Measurements from ENCODE around the gene PPP1R18.
"Not testable (repeated sequence)": the region's sequence is repeated elsewhere in the genome, so short reads cannot be mapped to it uniquely, and the experiment has no call there.

Gene PPP1R18

DNA sequence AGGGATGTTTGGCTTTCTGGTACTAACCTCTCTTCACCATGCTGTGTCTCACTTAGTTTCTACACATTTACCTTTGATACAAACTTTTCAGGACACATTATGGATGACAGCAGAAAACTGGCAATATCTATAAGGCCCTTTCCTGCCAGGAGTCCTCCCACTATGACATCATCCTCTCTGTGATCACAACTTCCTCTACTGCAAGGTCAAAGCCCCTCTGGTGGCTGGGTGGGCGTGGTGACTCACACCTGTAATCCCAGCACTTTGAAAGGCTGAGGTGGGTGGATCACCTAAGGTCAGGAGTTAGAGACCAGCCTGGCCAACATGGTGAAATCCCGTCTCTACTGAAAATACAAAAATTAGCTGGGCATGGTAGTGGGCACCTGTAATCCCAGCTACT, 20.1 kb downstream of the PPP1R18 start:
- not testable (repeated sequence) for DNase-seq (ENCODE audit: low read depth)

DNA sequence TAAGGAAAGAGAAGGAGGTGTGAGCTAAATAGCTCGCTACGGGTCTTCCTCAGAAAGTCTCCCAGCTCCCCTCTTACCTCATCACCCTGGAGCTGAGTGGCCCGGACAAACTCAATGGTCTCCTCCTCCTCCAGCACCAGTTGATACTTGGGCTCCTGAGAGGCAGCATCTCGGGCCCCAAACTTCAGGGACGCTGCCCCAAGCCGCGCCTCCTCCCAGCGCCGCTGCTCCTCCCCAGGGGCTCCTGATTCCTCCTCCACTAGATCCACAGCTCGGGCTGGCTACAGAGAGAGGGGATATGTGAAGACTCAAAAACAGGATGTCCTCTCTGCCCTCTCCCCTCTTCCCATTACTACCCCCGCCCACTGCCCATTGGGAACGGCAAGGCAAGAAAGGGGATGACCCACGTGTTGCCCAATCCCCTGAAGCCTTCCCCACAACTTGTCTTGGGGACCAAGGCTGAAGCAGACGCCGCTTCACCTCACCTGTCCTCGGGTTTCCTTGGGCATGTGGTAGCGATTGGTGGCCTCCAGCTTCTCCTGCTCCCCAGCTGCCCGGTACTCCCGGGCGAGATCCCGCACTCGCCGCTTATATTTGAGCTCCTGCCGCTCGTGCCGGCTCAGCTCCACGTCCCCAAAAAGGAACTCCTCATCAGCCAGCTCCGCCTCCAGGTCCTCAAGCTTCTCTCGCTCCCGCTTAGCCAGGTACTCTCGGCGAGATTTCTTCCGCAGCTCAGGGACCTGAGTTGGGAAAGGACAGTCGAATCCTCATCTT, 21.3 kb downstream of the PPP1R18 start:
- no peak for DNase-seq (ENCODE audit: low read depth)

GRCh38 chr6:30657922-30658321, 28.5 kb downstream of the PPP1R18 start:
- DNase-seq (ENCODE audit: low read depth): not testable (repeated sequence)

DNA sequence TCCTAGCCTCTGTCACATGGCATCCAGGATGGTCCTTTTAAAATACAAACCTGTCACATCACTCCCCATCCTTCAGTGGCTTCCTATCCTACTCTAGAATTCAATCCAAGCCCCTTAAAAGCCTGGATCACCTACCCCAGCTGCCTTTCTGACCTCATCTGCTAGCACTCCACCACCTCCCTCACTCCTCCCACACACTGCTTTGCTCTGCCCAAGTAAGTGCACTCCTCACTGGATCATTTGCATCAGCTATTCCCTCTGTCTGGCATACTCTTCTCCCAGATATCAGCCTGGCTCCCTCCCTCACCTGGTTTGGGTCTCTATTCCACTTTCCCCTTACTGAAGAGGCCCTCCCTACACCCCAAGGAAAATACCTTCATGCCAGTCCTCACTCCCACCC, 29.0 kb downstream of the PPP1R18 start:
- DNase-seq (ENCODE audit: low read depth): no peak

GRCh38 chr6:30656513-30656912, 29.9 kb downstream of the PPP1R18 start:
- no peak for DNase-seq (ENCODE audit: low read depth)

- no peak for DNase-seq (ENCODE audit: low read depth)
Observed at GRCh38 chr6:30655743-30656094, 30.7 kb downstream of the PPP1R18 start.

DNA sequence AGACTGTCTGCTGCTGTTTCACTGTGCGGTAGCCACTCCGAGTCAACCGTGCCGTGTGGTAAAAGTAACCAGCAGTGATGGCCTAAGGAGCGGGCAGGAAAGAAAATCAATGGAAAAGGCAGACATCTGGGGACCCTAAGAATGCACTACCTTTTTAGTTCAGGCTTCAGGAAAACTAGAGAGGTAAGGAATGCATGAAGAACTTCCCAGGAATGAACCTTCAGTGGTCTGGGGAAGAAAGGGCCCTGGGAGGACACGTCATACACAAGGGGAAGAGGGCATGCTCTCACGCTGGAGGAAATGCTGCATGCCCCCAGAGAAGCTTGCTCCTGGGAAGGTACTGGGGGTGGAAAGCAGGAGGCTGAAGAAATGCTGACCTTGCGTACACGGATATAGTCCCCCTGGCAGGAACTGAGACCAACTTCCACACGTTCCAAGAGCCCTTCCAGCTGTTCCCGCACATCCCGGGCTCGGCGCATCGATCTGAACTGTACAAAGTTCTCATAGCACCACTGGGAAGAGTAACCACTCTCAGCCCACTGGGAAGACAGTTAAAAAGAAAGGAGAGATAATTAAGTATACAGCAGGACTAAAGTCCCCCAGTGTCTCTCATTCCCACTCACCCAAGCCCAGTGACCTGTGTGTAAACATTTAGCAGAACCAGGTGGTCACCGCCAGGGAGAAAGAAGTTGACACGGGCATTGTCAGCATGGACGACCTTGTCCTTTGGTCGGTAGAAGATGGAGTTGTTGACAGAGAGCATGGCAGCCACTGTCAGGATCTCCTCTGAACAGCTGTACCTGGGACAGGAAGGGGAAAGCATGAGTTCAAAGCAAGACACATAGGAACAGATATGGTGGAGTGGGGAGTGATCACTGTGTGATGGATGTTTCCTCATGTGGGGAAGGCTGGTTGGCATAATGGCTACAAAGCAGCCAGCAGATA, 31.4 kb downstream of the PPP1R18 start:
- DNase-seq (ENCODE audit: low read depth): no peak

DNA sequence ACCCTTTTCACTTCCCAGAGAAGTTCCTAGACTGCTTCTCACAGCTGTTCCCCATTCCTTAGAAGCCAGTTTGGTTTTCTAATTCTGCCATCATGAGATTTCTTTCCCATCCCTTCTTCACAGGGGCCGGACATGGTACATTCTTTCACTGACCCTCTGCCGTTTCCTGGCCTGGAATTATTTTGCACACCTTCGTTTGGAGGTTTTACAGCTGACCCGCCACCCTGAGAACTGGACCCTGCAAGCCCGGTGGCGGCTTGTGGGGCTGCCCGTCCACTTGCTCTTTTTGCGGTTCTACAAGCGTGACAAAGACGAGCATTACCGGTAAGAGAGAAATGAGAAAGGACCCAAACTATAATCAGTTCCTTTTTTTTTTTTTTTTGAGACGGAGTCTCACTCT, 35.3 kb downstream of the PPP1R18 start:
- no peak for DNase-seq (ENCODE audit: low read depth)

DNA sequence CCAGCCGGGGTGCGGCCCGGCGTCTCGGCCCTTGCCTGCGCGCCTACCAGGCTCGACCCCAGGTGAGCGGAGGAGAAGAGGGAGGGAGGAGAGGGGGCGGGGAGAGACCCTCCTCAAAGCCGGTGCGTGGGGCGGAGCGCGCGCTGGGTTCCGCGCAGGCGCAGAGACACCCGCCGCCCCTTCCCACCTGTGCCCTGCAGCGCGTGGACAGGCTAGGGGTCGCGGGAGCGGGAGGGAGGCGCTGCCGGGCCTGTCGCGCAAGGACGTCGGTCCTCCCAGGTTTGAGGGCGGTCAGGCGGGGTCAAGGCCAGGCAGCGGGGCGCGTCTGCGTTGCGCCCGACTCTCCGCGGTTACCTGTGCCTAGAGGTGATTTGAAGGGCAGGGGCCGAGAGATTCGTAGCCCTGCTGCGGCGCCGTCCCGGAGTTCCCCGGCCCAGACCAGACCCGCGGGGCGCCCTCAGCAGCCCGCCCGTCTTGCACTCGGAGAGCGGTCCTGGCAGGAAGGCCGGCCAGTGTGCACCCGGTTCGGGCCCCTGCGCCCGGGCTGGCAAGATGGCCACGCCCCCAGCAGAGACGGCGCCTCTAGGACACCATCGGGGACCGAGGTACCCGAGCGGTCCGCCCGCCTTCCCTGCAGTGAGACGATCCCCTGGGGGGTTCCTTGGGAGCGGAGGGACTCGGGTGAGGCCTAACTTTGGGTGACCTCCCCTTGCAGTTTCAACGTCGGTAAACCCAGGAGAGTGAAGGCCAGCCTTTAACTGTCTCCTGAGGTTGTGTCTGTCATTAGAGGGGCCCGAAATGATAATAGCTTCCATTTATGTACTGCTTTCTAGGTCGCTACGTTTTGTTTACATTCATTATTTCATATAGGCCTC, 39.0 kb downstream of the PPP1R18 start:
- DNase-seq (ENCODE audit: low read depth): peak; percentile 52

GRCh38 chr6:30646450-30647241, 39.8 kb downstream of the PPP1R18 start, which contains the start of gene C6orf136:
TSS of gene C6orf136 (plus strand) at chr6:30647133. CDS start at chr6:30647232, 99 bp downstream.
- peak; percentile 77 for DNase-seq (ENCODE audit: low read depth)

- no peak for DNase-seq (ENCODE audit: low read depth)
Observed at GRCh38 chr6:30645989-30646388, 40.5 kb downstream of the PPP1R18 start.

- DNase-seq (ENCODE audit: low read depth): no peak
Observed at GRCh38 chr6:30644769-30645168, 41.7 kb downstream of the PPP1R18 start.

- DNase-seq (ENCODE audit: low read depth): no peak
Observed at GRCh38 chr6:30643656-30644055, 42.8 kb downstream of the PPP1R18 start.

DNA sequence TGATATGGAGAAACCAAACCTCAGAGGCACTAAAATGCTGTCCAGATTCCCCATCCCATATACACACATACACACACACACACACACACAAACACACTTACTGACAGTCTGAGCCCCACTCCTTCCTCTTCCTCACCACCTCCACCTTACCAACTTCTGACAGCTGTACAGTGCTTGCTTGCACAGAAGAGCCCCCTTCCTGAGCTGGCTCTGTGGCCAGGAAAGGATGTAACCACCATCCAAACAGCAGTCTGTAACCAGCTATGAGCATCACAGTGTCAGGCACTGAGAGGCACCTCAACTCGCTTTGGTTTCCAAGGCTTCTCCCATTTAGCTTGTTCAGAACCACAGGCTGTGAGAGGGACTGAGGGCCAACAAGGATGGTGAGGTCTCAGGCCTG, 45.4 kb downstream of the PPP1R18 start:
- DNase-seq (ENCODE audit: low read depth): no peak

DNA sequence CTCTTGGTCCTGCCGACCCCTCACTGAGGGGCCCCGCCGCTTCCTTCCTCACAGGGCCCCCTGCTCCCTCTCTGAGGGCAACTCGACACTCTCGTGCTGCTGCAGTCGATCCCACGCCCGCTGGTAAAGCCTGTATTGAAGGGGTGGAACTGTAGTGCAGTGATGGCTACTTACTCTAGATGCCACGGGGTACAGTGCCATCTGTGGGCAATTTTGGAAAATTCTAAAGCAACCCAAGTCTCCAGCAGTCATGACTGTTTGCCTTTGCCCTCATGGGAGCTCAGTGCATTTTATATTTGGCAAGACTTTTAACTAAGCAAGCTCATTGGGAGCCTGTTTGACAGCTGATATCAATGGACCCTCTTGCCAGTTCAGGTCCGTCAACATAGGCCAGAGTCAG, 46.0 kb downstream of the PPP1R18 start:
- DNase-seq (ENCODE audit: low read depth): no peak

DNA sequence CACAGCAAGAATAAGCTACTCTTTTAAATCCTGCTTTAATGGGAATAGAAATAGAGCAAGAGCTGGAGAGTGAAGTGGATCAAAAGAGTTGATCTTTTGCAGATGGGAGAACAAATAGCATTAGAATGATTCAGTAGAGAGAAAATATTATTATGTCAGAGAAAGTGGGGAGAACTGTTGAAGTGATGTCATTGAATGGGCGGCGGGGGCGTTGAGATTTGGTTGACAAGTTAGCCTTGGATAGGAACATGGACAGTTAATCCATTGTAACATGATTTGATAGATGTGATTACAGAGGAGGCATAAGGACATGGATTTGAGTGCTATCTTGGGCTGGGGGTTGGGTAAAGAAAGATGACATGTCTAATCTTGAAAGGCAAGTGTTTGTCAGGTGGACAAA, 50.6 kb downstream of the PPP1R18 start:
- no peak for DNase-seq (ENCODE audit: low read depth)

DNA sequence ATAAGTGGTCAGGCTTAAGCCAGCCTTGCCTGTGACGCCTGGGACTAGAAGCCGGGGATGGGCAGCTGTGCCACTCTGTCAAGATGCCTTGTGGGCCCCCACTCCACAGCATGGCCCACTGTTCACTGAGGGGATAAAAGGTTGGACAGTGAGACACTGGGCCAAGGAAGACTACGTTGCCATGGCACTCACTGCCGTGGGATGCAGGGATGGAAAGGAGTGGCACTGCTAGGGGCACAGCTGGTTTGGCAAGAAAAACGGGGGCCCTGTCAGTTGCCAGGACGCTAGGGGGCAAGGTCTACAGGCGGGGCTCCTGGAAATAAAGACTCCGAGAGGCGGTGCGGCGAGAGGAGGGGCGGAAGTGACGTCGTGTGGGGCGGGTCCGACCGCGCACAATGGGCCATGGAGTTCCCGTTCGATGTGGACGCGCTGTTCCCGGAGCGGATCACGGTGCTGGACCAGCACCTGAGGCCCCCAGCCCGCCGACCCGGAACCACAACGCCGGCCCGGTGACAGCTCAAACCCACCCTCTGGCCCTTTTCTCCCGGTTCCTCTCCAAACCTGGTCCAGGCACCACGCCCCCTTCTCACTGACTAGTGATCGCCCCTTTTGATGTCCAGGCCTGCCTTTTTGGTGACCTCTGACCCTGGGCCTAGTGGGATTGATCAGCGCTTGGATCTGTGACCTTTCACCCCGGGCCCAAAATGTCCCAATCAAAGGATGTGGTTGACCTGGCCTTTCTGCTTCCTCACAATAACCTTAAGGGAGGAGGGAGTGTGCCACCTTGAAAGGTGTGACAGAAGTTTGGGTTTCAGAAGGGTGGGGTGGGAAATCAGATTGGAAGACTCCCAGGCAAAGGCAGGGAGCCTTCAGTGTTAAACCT, 59.7 kb downstream of the PPP1R18 start, which contains the start of gene ATAT1:
TSS of gene ATAT1 (plus strand) at position 391 of the 883 bp plus-strand sequence.
- peak; percentile 78 for DNase-seq (ENCODE audit: low read depth)
